K562 (cell line): ENCODE results near the gene AOC3. TPM values are rescaled to one million over a fixed set of nuclear protein-coding genes. Genes with fewer than 3 reads are reported as not detected.
A peak's percentile ranks its signal among the peaks of the same experiment; 100 is the strongest.

Experiments
- ATAC-seq: fragments of 200-7000 bp; cut with Tn5 transposase; 3 replicates; pipeline ENCODE4 v1.9.1; 2020; ENCODE audit warnings: moderate library complexity
- BruUV-seq: library from RNA; stranded (reverse); fragments of 400-500 nt; replicated peaks from 2 replicates; lab custom pipeline; 2021; lab: Mats Ljungman, UMichigan
- CTCF ChIA-PET: fragments of 300-600 bp; formaldehyde crosslinking; extraction: SDS; loops from one replicate; lab custom pipeline; 2021; ENCODE audit warnings: low intra/inter-chr PET ratio; lab: Yijun Ruan, JAX
- POLR2A ChIA-PET: fragments of 300-600, 350-650 bp; sonication (Branson Sonifier 250); formaldehyde crosslinking; extraction: SDS; loops from one replicate; lab custom pipeline; 2021; ENCODE audit warnings: antibody characterized with exemption, inconsistent platforms; lab: Yijun Ruan, JAX
- DNase-seq, 4 experiments: peaks; one replicate each; pipeline versions ENCODE4 v3.0.0 to v3.0.0-alpha.2; 2011 to 2018; ENCODE audit warnings: low spot score in 3 of 4, mixed read lengths in 3 of 4; ENCODE audit errors: extremely low read depth in 1 of 4
- FAIRE-seq: peaks from 2 replicates; lab custom pipeline; 2011; peaks lifted over from hg19 to GRCh38; lab: Jason Lieb, UNC
- H2AFZ ChIP-seq: 2 replicates; pipeline ENCODE4 v1.6.0; 2011; ENCODE audit warnings: low read depth, low read length, control low read depth, inconsistent platforms
- H3K27ac ChIP-seq: fragments of 200-600 bp; 3 replicates; pipeline ENCODE4 v1.8.0; 2011; ENCODE audit warnings: low read depth, mild to moderate bottlenecking, control low read depth, inconsistent platforms, low read length, moderate library complexity, mixed read lengths; ENCODE audit errors: extremely low read depth
- H3K27me3 ChIP-seq, 2 experiments: fragments of 300-600 bp in 1 of 2; 2 replicates in 1 of 2; 3 replicates in 1 of 2; pipeline versions ENCODE4 v1.6.0 to v1.8.0; 2011; ENCODE audit warnings: inconsistent platforms in 2 of 2, low read length in 2 of 2, mild to moderate bottlenecking in 1 of 2, mixed read lengths in 1 of 2, moderate library complexity in 1 of 2; ENCODE audit not compliant: control insufficient read depth in 2 of 2, insufficient read depth in 2 of 2
- H3K36me3 ChIP-seq: fragments of 300-600 bp; 3 replicates; pipeline ENCODE4 v1.8.0; 2011; ENCODE audit warnings: mild to moderate bottlenecking, low read length, inconsistent platforms; ENCODE audit not compliant: control insufficient read depth, insufficient read depth
- H3K4me1 ChIP-seq, 2 experiments: fragments of 200-600 bp in 1 of 2; replicated peaks in 1 of 2; 2 replicates in 1 of 2; 3 replicates in 1 of 2; pipeline versions ENCODE4 v1.5.1 to v1.8.0; 2011; ENCODE audit warnings: inconsistent platforms in 2 of 2, low read length in 2 of 2, mild to moderate bottlenecking in 1 of 2, mixed read lengths in 1 of 2, moderate library complexity in 1 of 2; ENCODE audit not compliant: control insufficient read depth in 2 of 2, insufficient read depth in 2 of 2
- H3K4me2 ChIP-seq: 2 replicates; pipeline ENCODE4 v1.6.1; 2011; ENCODE audit warnings: low read length, control low read depth, inconsistent platforms, mixed read lengths; ENCODE audit not compliant: insufficient read depth
- H3K4me3 ChIP-seq: fragments of 200-600 bp; sonication (generic), shearing (Covaris generic); 2 replicates; pipeline ENCODE4 v1.5.1; 2016; ENCODE audit warnings: control low read depth, inconsistent platforms
- H3K79me2 ChIP-seq: fragments of 200-600 bp; 3 replicates; pipeline ENCODE4 v1.8.0; 2011; ENCODE audit warnings: low read length, inconsistent platforms; ENCODE audit not compliant: control insufficient read depth, insufficient read depth
- H3K9ac ChIP-seq, 2 experiments: 2 replicates each; pipeline versions ENCODE4 v1.6.0 to v1.6.1; 2011; ENCODE audit warnings: low read depth in 2 of 2, low read length in 2 of 2, control low read depth in 1 of 2, inconsistent platforms in 1 of 2, mild to moderate bottlenecking in 1 of 2, mixed read lengths in 1 of 2; ENCODE audit not compliant: insufficient read depth in 1 of 2
- H3K9me1 ChIP-seq: one replicate; pipeline ENCODE4 v1.6.0; 2011; ENCODE audit warnings: inconsistent platforms, mild to moderate bottlenecking, low read length, moderate library complexity; ENCODE audit not compliant: control insufficient read depth, insufficient read depth
- H3K9me3 ChIP-seq: replicated peaks from 2 replicates; pipeline ENCODE4 v1.5.1; 2011; ENCODE audit warnings: low read depth, low read length, inconsistent platforms; ENCODE audit not compliant: control insufficient read depth, insufficient read depth
- H4K20me1 ChIP-seq: replicated peaks from 2 replicates; pipeline ENCODE4 v1.6.1; 2011; ENCODE audit warnings: low read length, inconsistent platforms, mixed read lengths; ENCODE audit not compliant: control insufficient read depth, insufficient read depth
- BRD4 ChIP-seq: fragments of 200-600 bp; sonication (generic); IDR thresholded peaks from 2 replicates; pipeline ENCODE4 v1.6.1; 2017; ENCODE audit warnings: inconsistent platforms
- CBFB ChIP-seq: sonication (generic); formaldehyde crosslinking; IDR thresholded peaks from 2 replicates; pipeline ENCODE4 v1.4.0; 2020; ENCODE audit warnings: mild to moderate bottlenecking, missing genetic modification reagents
- CBX1 ChIP-seq: sonication (generic); IDR thresholded peaks from 2 replicates; pipeline ENCODE4 v1.6.1; 2016; ENCODE audit warnings: antibody characterized with exemption, low read depth, mild to moderate bottlenecking
- FOSL1 ChIP-seq: fragments of 200-800 bp; sonication (Bioruptor generic); conservative IDR thresholded peaks from 2 replicates; pipeline ENCODE4 v1.6.1; 2016; ENCODE audit warnings: missing genetic modification characterization, missing compliant biosample characterization
- ILK ChIP-seq: fragments of 450-650 bp; IDR thresholded peaks from 2 replicates; pipeline ENCODE4 v1.6.1; 2016; ENCODE audit warnings: missing genetic modification characterization, low read depth, mild to moderate bottlenecking, missing compliant biosample characterization, moderate library complexity, borderline replicate concordance
- MEIS2 ChIP-seq: fragments of 450-650 bp; IDR thresholded peaks from 2 replicates; pipeline ENCODE4 v1.6.1; 2014; ENCODE audit warnings: mild to moderate bottlenecking; ENCODE audit not compliant: partially characterized antibody
- MTF1 ChIP-seq: fragments of 250-450 bp; sonication (Bioruptor Pico); IDR thresholded peaks from 2 replicates; pipeline ENCODE4 v1.9.0; 2021; ENCODE audit warnings: moderate library complexity, mild to moderate bottlenecking, inconsistent platforms, borderline replicate concordance
- NBN ChIP-seq: fragments of 450-650 bp; IDR thresholded peaks from 2 replicates; pipeline ENCODE4 v1.6.1; 2016; ENCODE audit warnings: low read depth, mild to moderate bottlenecking
- NELFE ChIP-seq: IDR thresholded peaks from 2 replicates; pipeline ENCODE4 v1.6.1; 2011; ENCODE audit warnings: mild to moderate bottlenecking; ENCODE audit not compliant: insufficient read depth, insufficient read length
- OTX1 ChIP-seq: fragments of 450-650 bp; formaldehyde crosslinking; IDR thresholded peaks from 2 replicates; pipeline ENCODE4 v1.4.0; 2022; ENCODE audit warnings: mild to moderate bottlenecking
- PML ChIP-seq: IDR thresholded peaks from 2 replicates; pipeline ENCODE4 v1.6.1; 2012; ENCODE audit warnings: low read length, inconsistent platforms
- POU5F1 ChIP-seq: fragments of 150-350 bp; IDR thresholded peaks from 2 replicates; pipeline ENCODE4 v1.6.1; 2014; ENCODE audit warnings: borderline replicate concordance, low read length, low read depth, mild to moderate bottlenecking; ENCODE audit not compliant: partially characterized antibody
- SRSF3 ChIP-seq: fragments of 200-400 bp; formaldehyde crosslinking; IDR thresholded peaks from 2 replicates; pipeline ENCODE4 v1.6.1; 2016; ENCODE audit warnings: mild to moderate bottlenecking, low read length, moderate library complexity; ENCODE audit not compliant: insufficient read depth
- ZKSCAN8 ChIP-seq: fragments of 200-800 bp; sonication (Bioruptor generic); IDR thresholded peaks from 2 replicates; pipeline ENCODE4 v1.6.1; 2016; ENCODE audit warnings: missing genetic modification characterization, missing compliant biosample characterization
- ZNF263 ChIP-seq: sonication (generic); formaldehyde crosslinking; IDR thresholded peaks from 2 replicates; pipeline ENCODE4 v1.8.0; 2022; ENCODE audit warnings: mild to moderate bottlenecking, missing genetic modification reagents, borderline replicate concordance
- ZNF57 ChIP-seq: fragments of 450-650 bp; formaldehyde crosslinking; IDR thresholded peaks from 2 replicates; pipeline ENCODE4 v1.4.0; 2020; ENCODE audit warnings: mild to moderate bottlenecking, moderate library complexity
- WGBS: fragments of 100-300 bp; shearing (Covaris generic); methylation state at CpG from one replicate; pipeline ENCODE4 v1.1.6; 2016; ENCODE audit warnings: low coverage, mixed read lengths; ENCODE audit not compliant: insufficient coverage; ENCODE audit errors: missing lambda C conversion rate; 5-methylcytosine and 5-hydroxymethylcytosine counted together
- in situ Hi-C: fragments of 300-500 bp; cut with MboI; formaldehyde crosslinking; loops from 4 replicates; pipeline ENCODE4 v1.15.0; 2018; ENCODE audit warnings: inconsistent platforms, mixed read lengths
- intact Hi-C: fragments of 100-400 bp; cut with micrococcal nuclease; formaldehyde crosslinking; loops from 2 replicates; pipeline ENCODE4 v1.14.2; 2022
- polyA plus RNA-seq, 8 experiments: library from polyadenylated mRNA; depleted of rRNA in 4 of 8; stranded (reverse) in 5 of 8; unstranded in 3 of 8; fragments of >200 nt; fragmentation: Nextera tagmentation in 2 of 8; fragmentation: Illumina TruSeq in 1 of 8; extraction: Ambion mirVana in 2 of 8; extraction: Trizol in 1 of 8; gene quantifications; 2 replicates each; pipeline versions ENCODE4 v1.2.1 to v1.2.3, GENCODE V29; 2011 to 2014; ENCODE audit warnings: inconsistent platforms in 1 of 8, missing spikeins in 1 of 8
- total RNA-seq, 7 experiments: library from RNA; depleted of rRNA in 6 of 7; stranded (reverse); fragments of >200 nt in 6 of 7; fragmentation: Illumina TruSeq in 2 of 7; extraction: Trizol in 2 of 7; gene quantifications; 2 replicates each; pipeline versions ENCODE4 v1.2.1 to v1.2.3, GENCODE V29; 2011 to 2021; ENCODE audit warnings: low replicate concordance in 1 of 7
- TF ChIP-seq, protein P1 (sequence below): sonication (generic); formaldehyde crosslinking; IDR thresholded peaks from 2 replicates; pipeline ENCODE4 v1.8.1; 2022; ENCODE audit warnings: missing genetic modification reagents
- TF ChIP-seq, protein P2 (sequence below): fragments of 450-650 bp; formaldehyde crosslinking; IDR thresholded peaks from 2 replicates; pipeline ENCODE4 v1.4.0; 2020; ENCODE audit warnings: mild to moderate bottlenecking, moderate library complexity
- TF ChIP-seq, protein P3 (sequence below): fragments of 250-450 bp; sonication (Bioruptor Pico); IDR thresholded peaks from 2 replicates; pipeline ENCODE4 v1.8.0; 2021; ENCODE audit warnings: moderate library complexity, mild to moderate bottlenecking, inconsistent platforms

The AOC3 gene
- total and polyA plus RNA-seq, 9 of the 15 experiments (the other 6 are each of a cell fraction or from before 2014, with no cell fraction given) = 0.09 to 0.42 (median 0.22) TPM; not detected in 3

GRCh38 chr17:42868338-42868737, 17.3 kb downstream of the AOC3 start:
- ChIA-PET POLR2A (no interaction called here), CTCF (no interaction called here)
- Histone ChIP-seq H3K9ac (0 out of 4 replicates have a peak overlapping the region, but pooled peaks of 1 of the 2 experiments have one; percentile 26), H3K4me2 (no peak overlapping the region), H3K4me3 (no peak overlapping the region), H4K20me1 (0 out of 2 replicates have a peak, but pooled peaks cover 3% of the 10 kb centered on the region), H3K9me1 (no peaks in the 10 kb centered on the region), H3K9me3 (no peaks in the 10 kb centered on the region), H3K27ac (no peak overlapping the region), H3K79me2 (no peaks in the 10 kb centered on the region), H3K36me3 (no peaks in the 10 kb centered on the region), H3K27me3 (peaks cover 34 to 58% of the 10 kb centered on the region in 2 experiments), H3K4me1 (peaks cover 0 to 11% of the 10 kb centered on the region in 2 experiments; a peak in 1 of 5 replicates), H2AFZ (no peak overlapping the region)
- intact Hi-C loops (no loop called here), in situ Hi-C loops (no loop called here)
- WGBS = 42% methylated on average over 12 of the region's 12 CpGs
- DNase-seq (no peak), FAIRE-seq (no peak), ATAC-seq (no peak)
- BruUV-seq = no TSS peak
- TF ChIP-seq ZNF263 (CRISPR knock-in tag) (no peak), NELFE (no peak), ILK (no peak), ZKSCAN8 (CRISPR knock-in tag) (no peak), MEIS2 (no peak), POU5F1 (no peak), ZNF57 (CRISPR knock-in tag) (no peak), SRSF3 (no peak), NBN (no peak), MTF1 (CRISPR knock-in tag) (no peak), FOSL1 (tag) (no peak), OTX1 (CRISPR knock-in tag) (no peak), CBFB (CRISPR knock-in tag) (no peak), CBX1 (no peak), BRD4 (no peak), PML (no peak)
- TF ChIP-seq, protein P1, sequence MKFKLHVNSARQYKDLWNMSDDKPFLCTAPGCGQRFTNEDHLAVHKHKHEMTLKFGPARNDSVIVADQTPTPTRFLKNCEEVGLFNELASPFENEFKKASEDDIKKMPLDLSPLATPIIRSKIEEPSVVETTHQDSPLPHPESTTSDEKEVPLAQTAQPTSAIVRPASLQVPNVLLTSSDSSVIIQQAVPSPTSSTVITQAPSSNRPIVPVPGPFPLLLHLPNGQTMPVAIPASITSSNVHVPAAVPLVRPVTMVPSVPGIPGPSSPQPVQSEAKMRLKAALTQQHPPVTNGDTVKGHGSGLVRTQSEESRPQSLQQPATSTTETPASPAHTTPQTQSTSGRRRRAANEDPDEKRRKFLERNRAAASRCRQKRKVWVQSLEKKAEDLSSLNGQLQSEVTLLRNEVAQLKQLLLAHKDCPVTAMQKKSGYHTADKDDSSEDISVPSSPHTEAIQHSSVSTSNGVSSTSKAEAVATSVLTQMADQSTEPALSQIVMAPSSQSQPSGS (CRISPR knock-in tag) = no peak
- TF ChIP-seq, protein P2, sequence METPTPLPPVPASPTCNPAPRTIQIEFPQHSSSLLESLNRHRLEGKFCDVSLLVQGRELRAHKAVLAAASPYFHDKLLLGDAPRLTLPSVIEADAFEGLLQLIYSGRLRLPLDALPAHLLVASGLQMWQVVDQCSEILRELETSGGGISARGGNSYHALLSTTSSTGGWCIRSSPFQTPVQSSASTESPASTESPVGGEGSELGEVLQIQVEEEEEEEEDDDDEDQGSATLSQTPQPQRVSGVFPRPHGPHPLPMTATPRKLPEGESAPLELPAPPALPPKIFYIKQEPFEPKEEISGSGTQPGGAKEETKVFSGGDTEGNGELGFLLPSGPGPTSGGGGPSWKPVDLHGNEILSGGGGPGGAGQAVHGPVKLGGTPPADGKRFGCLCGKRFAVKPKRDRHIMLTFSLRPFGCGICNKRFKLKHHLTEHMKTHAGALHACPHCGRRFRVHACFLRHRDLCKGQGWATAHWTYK (CRISPR knock-in tag) = no peak
- TF ChIP-seq, protein P3, sequence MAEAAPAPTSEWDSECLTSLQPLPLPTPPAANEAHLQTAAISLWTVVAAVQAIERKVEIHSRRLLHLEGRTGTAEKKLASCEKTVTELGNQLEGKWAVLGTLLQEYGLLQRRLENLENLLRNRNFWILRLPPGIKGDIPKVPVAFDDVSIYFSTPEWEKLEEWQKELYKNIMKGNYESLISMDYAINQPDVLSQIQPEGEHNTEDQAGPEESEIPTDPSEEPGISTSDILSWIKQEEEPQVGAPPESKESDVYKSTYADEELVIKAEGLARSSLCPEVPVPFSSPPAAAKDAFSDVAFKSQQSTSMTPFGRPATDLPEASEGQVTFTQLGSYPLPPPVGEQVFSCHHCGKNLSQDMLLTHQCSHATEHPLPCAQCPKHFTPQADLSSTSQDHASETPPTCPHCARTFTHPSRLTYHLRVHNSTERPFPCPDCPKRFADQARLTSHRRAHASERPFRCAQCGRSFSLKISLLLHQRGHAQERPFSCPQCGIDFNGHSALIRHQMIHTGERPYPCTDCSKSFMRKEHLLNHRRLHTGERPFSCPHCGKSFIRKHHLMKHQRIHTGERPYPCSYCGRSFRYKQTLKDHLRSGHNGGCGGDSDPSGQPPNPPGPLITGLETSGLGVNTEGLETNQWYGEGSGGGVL (CRISPR knock-in tag) = no peak
